ENCODE data around the gene PHF21A.

Gene PHF21A

DNA sequence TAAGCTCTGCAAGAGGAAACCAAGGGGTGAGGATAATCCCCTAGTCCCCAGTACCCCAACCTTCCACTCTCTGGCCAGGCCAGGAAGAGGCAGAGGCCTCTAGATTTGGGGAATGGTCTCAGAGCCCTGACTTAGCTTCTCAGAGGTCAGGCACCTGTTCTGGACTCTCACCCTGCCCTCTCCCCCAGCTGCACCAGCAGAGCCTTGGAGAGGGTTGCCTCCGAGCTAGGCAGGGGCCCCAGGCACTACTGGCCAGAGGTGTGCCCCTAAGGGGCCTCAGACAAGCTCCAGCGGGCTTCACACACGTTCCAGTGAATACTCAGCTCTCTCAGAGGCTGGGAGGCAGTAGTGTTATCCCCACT is 222.2 kb downstream of the PHF21A start:
- TF ChIP-seq TAF1 (IDR thresholded peaks at IDR 0.05; ENCODE audit: borderline replicate concordance, insufficient read depth, low read length), result no peak
- no peak for TF ChIP-seq SIN3A (IDR thresholded peaks at IDR 0.05; ENCODE audit: borderline replicate concordance, insufficient read depth, low read length)
- no peak for TF ChIP-seq FOXP2 (optimal IDR thresholded peaks at IDR 0.05; ENCODE audit: borderline replicate concordance, extremely low read depth, extremely low read length, insufficient read depth)
- TF ChIP-seq, protein P1, sequence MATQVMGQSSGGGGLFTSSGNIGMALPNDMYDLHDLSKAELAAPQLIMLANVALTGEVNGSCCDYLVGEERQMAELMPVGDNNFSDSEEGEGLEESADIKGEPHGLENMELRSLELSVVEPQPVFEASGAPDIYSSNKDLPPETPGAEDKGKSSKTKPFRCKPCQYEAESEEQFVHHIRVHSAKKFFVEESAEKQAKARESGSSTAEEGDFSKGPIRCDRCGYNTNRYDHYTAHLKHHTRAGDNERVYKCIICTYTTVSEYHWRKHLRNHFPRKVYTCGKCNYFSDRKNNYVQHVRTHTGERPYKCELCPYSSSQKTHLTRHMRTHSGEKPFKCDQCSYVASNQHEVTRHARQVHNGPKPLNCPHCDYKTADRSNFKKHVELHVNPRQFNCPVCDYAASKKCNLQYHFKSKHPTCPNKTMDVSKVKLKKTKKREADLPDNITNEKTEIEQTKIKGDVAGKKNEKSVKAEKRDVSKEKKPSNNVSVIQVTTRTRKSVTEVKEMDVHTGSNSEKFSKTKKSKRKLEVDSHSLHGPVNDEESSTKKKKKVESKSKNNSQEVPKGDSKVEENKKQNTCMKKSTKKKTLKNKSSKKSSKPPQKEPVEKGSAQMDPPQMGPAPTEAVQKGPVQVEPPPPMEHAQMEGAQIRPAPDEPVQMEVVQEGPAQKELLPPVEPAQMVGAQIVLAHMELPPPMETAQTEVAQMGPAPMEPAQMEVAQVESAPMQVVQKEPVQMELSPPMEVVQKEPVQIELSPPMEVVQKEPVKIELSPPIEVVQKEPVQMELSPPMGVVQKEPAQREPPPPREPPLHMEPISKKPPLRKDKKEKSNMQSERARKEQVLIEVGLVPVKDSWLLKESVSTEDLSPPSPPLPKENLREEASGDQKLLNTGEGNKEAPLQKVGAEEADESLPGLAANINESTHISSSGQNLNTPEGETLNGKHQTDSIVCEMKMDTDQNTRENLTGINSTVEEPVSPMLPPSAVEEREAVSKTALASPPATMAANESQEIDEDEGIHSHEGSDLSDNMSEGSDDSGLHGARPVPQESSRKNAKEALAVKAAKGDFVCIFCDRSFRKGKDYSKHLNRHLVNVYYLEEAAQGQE (IDR thresholded peaks at IDR 0.05; ENCODE audit: insufficient read depth in 1 of 2, low read depth in 2 of 2, low read length in 2 of 2), result no peak
- TF ChIP-seq POLR2AphosphoS5 (IDR thresholded peaks at IDR 0.05; ENCODE audit: low read depth, low read length), result no peak

DNA sequence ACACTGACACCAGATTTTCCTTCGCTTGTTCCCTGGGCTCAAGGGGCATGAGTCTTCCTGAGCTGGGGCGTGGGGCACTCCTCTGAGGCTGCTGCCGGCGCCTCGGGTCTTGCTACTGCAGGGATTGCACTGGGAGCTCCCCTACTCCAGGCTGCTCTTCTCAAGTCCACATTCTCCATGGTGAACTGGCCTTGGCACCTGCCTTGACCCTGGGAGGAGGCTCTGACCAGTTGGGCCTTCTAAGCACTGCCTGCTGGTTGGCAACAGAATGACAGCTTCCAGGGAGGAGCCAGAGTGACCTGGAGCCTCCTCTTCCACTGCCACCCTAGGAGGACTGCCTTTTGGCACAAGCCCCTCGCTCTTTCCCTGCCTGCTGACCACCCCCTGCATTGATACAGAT is 223.7 kb downstream of the PHF21A start:
- TF ChIP-seq, protein P1 (IDR thresholded peaks at IDR 0.05; ENCODE audit: insufficient read depth in 1 of 2, low read depth in 2 of 2, low read length in 2 of 2), result no peak
- TF ChIP-seq SIN3A (IDR thresholded peaks at IDR 0.05; ENCODE audit: borderline replicate concordance, insufficient read depth, low read length) (no peak), TAF1 (IDR thresholded peaks at IDR 0.05; ENCODE audit: borderline replicate concordance, insufficient read depth, low read length) (no peak), FOXP2 (optimal IDR thresholded peaks at IDR 0.05; ENCODE audit: borderline replicate concordance, extremely low read depth, extremely low read length, insufficient read depth) (no peak), POLR2AphosphoS5 (IDR thresholded peaks at IDR 0.05; ENCODE audit: low read depth, low read length) (no peak)

DNA sequence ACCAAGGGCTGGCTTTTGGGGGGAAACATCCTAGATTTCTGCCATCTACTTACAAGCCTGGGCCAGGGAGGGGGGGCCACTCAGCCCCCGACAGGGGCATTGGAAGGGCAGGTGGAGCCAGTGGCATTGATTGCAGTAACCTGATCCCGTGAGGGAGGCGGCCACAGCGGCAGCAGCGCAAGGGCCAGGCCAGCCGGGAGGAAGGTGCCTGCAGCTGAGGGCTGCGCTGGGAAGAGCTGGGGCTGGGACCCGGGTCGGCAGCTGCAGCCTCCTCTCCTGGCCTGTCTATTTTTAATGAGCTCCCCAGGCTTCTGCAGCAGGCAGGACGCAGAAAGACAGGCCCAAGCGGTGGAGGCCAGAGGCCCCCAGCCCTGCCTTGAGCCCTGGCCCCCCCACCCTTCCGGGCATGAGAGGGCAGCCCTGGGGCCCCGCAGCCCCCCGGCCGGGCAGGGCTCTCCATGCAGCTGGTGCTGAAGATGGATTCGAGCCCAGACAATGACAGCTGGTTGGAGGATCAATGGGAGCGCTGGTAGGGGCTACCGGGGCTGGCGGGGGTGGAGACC is 224.8 kb downstream of the PHF21A start:
- TF ChIP-seq, protein P1 (IDR thresholded peaks at IDR 0.05; ENCODE audit: insufficient read depth in 1 of 2, low read depth in 2 of 2, low read length in 2 of 2), result peak; percentile 58 to 79; a peak in 3 of 4 replicates
- TF ChIP-seq SIN3A (IDR thresholded peaks at IDR 0.05; ENCODE audit: borderline replicate concordance, insufficient read depth, low read length), result no peak
- no peak for TF ChIP-seq POLR2AphosphoS5 (IDR thresholded peaks at IDR 0.05; ENCODE audit: low read depth, low read length)
- no peak for TF ChIP-seq TAF1 (IDR thresholded peaks at IDR 0.05; ENCODE audit: borderline replicate concordance, insufficient read depth, low read length)
- TF ChIP-seq FOXP2 (optimal IDR thresholded peaks at IDR 0.05; ENCODE audit: borderline replicate concordance, extremely low read depth, extremely low read length, insufficient read depth), result no peak

DNA sequence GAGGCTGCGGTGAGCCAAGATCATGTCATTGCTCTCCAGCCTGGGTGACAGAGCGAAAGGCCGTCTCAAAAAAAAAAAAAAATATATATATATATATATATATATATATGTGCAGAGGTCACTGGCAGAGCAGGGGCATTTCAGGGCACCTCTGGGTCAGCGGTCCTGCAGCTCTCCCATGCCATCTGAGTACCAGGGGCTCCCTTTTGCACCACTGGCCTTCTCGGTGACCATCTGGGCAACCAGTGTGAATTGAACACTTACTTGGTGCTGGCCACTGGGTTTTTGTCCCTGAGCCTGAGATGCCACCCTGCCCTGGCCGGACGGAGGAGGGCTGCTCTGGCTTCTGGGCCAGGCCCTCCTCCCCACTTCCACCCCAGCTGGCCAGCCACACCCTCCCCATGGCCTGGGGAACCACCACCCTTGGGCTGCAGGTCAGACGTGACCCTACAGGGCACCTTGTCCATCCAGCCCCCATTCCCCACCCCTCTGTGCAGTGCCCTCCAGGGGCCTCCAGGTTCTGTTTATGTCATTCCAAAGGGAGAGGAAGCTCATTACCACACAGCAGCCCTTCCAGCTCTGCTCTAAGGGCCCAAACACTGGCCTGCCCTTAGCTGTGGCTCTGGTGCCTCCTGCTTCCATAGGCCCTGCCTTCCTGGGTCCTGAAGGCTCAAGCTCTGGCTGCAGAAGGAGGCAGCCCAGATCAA is 225.5 kb downstream of the PHF21A start:
- TF ChIP-seq POLR2AphosphoS5 (IDR thresholded peaks at IDR 0.05; ENCODE audit: low read depth, low read length) (no peak), TAF1 (IDR thresholded peaks at IDR 0.05; ENCODE audit: borderline replicate concordance, insufficient read depth, low read length) (no peak), SIN3A (IDR thresholded peaks at IDR 0.05; ENCODE audit: borderline replicate concordance, insufficient read depth, low read length) (no peak), FOXP2 (optimal IDR thresholded peaks at IDR 0.05; ENCODE audit: borderline replicate concordance, extremely low read depth, extremely low read length, insufficient read depth) (no peak)
- TF ChIP-seq, protein P1 (IDR thresholded peaks at IDR 0.05; ENCODE audit: insufficient read depth in 1 of 2, low read depth in 2 of 2, low read length in 2 of 2), result no peak

All from PFSK-1 (cell line).